ENCODE results near the gene TPK1.

TPK1 gene

DNA sequence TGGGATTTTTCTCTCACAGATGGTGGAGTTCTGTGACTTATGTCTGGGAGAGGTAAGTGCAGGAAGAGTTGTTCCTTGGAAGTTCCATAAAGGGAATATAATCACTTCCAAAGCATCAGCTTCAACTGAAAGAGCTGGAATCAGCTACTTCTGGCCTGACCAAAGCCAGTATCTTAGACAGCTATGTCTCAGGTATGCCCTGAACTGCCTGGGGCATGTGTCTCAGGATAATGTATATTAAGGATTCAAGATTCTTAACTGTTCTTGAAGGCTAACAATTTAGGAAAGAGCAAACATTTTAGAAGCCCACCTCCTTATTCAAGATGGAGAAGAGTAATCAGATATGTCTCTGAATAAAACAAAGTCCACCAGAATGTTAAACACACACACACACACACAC, 420.0 kb downstream of the TPK1 start:
- DNase-seq (ENCODE audit: low read depth in 2 of 2, low spot score in 1 of 2) = no peak

DNA sequence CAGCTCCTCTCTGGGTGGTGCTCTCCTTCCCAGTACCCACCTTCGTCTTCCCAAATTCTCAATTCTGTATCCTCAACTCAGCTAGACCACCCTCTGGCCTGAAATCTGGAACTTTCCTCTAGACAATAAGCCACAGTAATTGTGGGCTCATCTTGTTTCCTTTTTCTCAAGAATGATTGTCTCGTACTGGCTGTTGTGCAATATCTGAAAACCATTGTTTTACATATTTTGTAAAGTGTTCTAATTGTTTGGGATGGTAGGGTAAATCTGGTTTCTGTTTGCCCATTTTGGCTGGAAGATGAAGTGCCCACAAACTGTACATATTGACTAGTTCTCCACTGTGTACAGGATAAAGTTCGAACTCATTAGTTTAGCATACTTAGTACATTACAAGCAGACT, 421.0 kb downstream of the TPK1 start:
- no peak for DNase-seq (ENCODE audit: low read depth in 2 of 2, low spot score in 1 of 2)

GRCh38 chr7:144410441-144410840, 425.4 kb downstream of the TPK1 start:
- DNase-seq (ENCODE audit: low read depth in 2 of 2, low spot score in 1 of 2) = no peak

GRCh38 chr7:144408121-144408520, 427.7 kb downstream of the TPK1 start:
- DNase-seq (ENCODE audit: low read depth in 2 of 2, low spot score in 1 of 2) = no peak

DNA sequence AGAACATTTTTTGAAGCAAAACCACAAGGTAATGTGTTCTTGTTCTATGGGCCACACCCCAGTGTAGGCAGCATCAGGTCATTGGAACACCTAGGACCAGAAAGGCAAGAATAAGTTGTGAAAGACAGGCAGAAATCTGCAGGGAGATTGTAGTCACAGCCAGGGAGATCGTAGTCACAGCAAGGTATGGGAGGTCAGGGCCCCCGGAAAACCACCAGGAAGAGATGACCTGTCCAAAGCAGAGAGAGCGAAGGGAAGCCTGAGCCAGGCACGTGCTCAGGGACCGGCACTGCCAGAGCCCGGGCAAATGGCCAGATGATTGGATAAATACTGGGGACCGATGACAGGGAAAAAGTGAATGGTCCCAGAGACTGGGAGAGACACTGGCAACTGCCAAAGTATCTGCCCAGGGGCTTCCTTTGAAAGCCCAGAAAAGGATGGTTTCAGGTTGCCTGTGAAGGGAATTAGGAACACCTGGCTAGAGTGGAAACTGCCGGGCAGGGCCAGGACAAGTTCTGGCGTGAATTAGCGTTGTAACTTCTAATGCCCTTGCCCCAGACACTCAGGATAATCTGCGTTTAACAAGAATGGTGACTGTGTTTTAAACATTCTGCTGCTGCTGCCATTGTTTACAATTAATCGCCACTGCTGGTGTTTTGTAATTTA, 428.5 kb downstream of the TPK1 start:
- DNase-seq (ENCODE audit: low read depth in 2 of 2, low spot score in 1 of 2) = no peak

- DNase-seq (ENCODE audit: low read depth in 2 of 2, low spot score in 1 of 2) = no peak
These were observed 430.9 kb downstream of the TPK1 start for GRCh38 chr7:144404946-144405345.

GRCh38 chr7:144403649-144404061, 432.2 kb downstream of the TPK1 start, which contains the start of gene NOBOX:
NOBOX (minus strand) TSS chr7:144403693.
- DNase-seq (ENCODE audit: low read depth in 2 of 2, low spot score in 1 of 2) = no peak

DNA sequence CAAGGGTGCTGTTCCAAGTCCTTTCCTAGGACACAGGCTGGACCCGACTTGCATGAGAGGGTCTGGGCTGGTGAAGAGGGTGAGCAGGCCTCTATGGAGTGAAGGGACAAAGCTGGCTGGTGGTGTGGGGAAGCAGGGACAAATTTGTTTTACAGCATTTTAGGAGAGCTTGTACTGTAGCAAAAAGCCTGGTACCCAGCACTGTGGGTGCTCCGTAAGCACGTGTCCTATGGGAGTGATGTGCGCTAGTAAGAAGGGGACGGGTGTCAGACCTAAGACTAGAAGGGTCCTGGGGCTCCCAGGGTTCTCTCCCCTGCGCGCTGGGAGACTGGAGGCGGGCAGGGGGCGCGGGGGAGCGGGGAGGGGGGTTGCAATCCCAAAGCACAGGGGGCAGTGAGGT, 432.8 kb downstream of the TPK1 start:
- no peak for DNase-seq (ENCODE audit: low read depth in 2 of 2, low spot score in 1 of 2)
